Measurements from ENCODE around the gene NPPA. TPM values are rescaled to one million over a fixed set of nuclear protein-coding genes. Genes with fewer than 3 reads are reported as not detected.

NPPA gene
- total RNA-seq, 1 donor from 2014 or later: 1,100 TPM

GRCh38 chr1:11817192-11817591, 30.4 kb downstream of the NPPA start:
- TF ChIP-seq CTCF (IDR thresholded peaks at IDR 0.05; ENCODE audit: borderline replicate concordance): no peak
- Histone ChIP-seq H3K36me3 (peaks cover 83% of the 10 kb centered on the region), H3K27me3 (ENCODE audit: low read depth) (no peaks in the 10 kb centered on the region), H3K27ac (replicated peaks) (no peak overlapping the region), H3K9me3 (replicated peaks) (no peaks in the 10 kb centered on the region), H3K4me1 (peaks cover 8% of the 10 kb centered on the region), H3K4me3 (no peak overlapping the region)
- intact Hi-C loops (cut with micrococcal nuclease): no loop called here
- DNase-seq: no peak

- H3K4me3 ChIP-seq: no peak overlapping the region
- intact Hi-C loops (cut with micrococcal nuclease): no loop called here
- H3K9me3 ChIP-seq (replicated peaks): no peaks in the 10 kb centered on the region
- no peak for TF ChIP-seq CTCF (IDR thresholded peaks at IDR 0.05; ENCODE audit: borderline replicate concordance)
- peaks cover 13% of the 10 kb centered on the region for H3K4me1 ChIP-seq
- DNase-seq: no peak
- no peaks in the 10 kb centered on the region for H3K27me3 ChIP-seq (ENCODE audit: low read depth)
- no peak overlapping the region for H3K27ac ChIP-seq (replicated peaks)
- peaks cover 76% of the 10 kb centered on the region for H3K36me3 ChIP-seq
Observed at GRCh38 chr1:11813021-11813420, 34.6 kb downstream of the NPPA start.

- peak overlapping the region; percentile 98 for H3K27ac ChIP-seq (replicated peaks)
- intact Hi-C loops (cut with micrococcal nuclease): no loop called here
- no peaks in the 10 kb centered on the region for H3K9me3 ChIP-seq (replicated peaks)
- no peak for TF ChIP-seq CTCF (IDR thresholded peaks at IDR 0.05; ENCODE audit: borderline replicate concordance)
- no peak for DNase-seq
- no peaks in the 10 kb centered on the region for H3K27me3 ChIP-seq (ENCODE audit: low read depth)
- H3K36me3 ChIP-seq: peaks cover 34% of the 10 kb centered on the region
- H3K4me3 ChIP-seq: peak overlapping the region; percentile 80
- H3K4me1 ChIP-seq: peaks cover 66% of the 10 kb centered on the region
Observed at GRCh38 chr1:11807133-11807532, 40.5 kb downstream of the NPPA start.

DNA sequence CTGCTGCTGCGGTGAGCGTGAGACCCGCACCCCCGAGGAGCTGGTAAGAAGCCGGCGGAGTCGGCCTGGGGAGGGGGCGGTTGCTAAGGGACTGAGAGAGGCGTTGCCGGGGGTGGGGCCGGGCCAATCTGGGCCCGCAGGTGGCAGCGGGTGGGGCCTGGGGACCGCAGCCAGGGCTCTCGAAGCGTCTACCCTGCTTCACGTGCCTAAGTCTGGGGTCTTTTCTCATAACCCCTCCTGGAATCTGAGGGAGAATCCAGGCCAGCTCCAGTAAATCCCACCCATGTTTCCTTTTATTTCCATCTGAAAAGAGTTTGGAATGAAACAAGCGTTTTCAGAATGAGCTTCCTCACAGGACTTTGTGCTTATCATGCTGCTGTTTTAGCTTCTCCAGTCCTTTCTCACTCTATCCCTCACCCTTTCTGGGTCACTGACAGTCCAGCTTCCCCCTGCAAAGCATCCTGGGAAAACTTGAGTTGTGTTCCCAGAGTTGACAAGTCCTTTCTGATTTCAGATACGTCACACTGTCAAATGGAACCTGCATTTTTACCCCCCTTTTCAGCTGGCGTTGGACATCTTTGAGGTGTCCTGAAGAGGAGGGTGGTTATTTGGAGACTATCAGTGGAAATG, 41.2 kb downstream of the NPPA start:
- DNase-seq: no peak
- H3K27me3 ChIP-seq (ENCODE audit: low read depth): no peaks in the 10 kb centered on the region
- peak overlapping the region; percentile 80 for H3K4me3 ChIP-seq
- H3K27ac ChIP-seq (replicated peaks): peak overlapping the region; percentile 98
- intact Hi-C loops (cut with micrococcal nuclease): no loop called here
- no peaks in the 10 kb centered on the region for H3K9me3 ChIP-seq (replicated peaks)
- TF ChIP-seq CTCF (IDR thresholded peaks at IDR 0.05; ENCODE audit: borderline replicate concordance): no peak
- H3K4me1 ChIP-seq: peaks cover 73% of the 10 kb centered on the region
- H3K36me3 ChIP-seq: peaks cover 28% of the 10 kb centered on the region

GRCh38 chr1:11805422-11806306, 41.9 kb downstream of the NPPA start, which contains the start of the genes CLCN6 and MTHFR:
TSS of gene CLCN6 (plus strand) at chr1:11806191. CDS start at chr1:11806263, 72 bp downstream.
TSS of gene MTHFR (minus strand) at chr1:11805964. CDS start at chr1:11803116, 2,848 bp downstream.
- intact Hi-C loops (cut with micrococcal nuclease): no loop called here
- H3K27ac ChIP-seq (replicated peaks): peak within 1 kb of the TSS; percentile 98
- DNase-seq: peak; percentile 100
- peak within 1 kb of the TSS; percentile 80 for H3K4me3 ChIP-seq
- TF ChIP-seq CTCF (IDR thresholded peaks at IDR 0.05; ENCODE audit: borderline replicate concordance): no peak
- H3K4me1 ChIP-seq: peaks cover 81% of the 10 kb centered on the region
- peaks cover 28% of the 10 kb centered on the region for H3K36me3 ChIP-seq
- H3K27me3 ChIP-seq (ENCODE audit: low read depth): no peaks in the 10 kb centered on the region
- no peaks in the 10 kb centered on the region for H3K9me3 ChIP-seq (replicated peaks)

Measured in left ventricle myocardium inferior (tissue), 1 donor.